Right lobe of liver (tissue), 6 donors: ENCODE data around the gene NUP188. TPM values are rescaled to one million over a fixed set of nuclear protein-coding genes. Genes with fewer than 3 reads are reported as not detected.

ENCODE experiments used
- ATAC-seq, 4 donors: fragments of 200-7000 bp; cut with Tn5 transposase; one replicate each; pipeline ENCODE4 v1.9.1; 2020; ENCODE audit warnings: mild to moderate bottlenecking in 4 of 4, moderate library complexity in 4 of 4
- DNase-seq, 3 donors: peaks; one replicate each; pipeline ENCODE4 v3.0.0-alpha.2; 2020
- H3K27ac ChIP-seq, 3 donors: fragments of 200-600 bp; one replicate each; pipeline ENCODE4 v1.8.0; 2022
- H3K27me3 ChIP-seq, 2 donors: fragments of 200-600 bp; one replicate each; pipeline ENCODE4 v1.8.0; 2022
- H3K36me3 ChIP-seq, 4 donors: fragments of 200-600 bp; sonication (generic) in 1 of 4; one replicate each; pipeline versions ENCODE4 v1.5.1 to v1.8.0; 2017 to 2022; ENCODE audit warnings: control low read depth in 1 of 4
- H3K4me1 ChIP-seq, 4 donors: fragments of 200-600 bp; sonication (generic) in 1 of 4; one replicate each; pipeline versions ENCODE4 v1.5.1 to v1.8.0; 2017 to 2022; ENCODE audit warnings: control low read depth in 1 of 4
- H3K4me3 ChIP-seq, 3 donors: fragments of 200-600 bp; one replicate each; pipeline ENCODE4 v1.8.0; 2022
- H3K9me3 ChIP-seq, 4 donors: fragments of 200-600 bp; sonication (generic) in 1 of 4; one replicate each; pipeline versions ENCODE4 v1.5.1 to v1.8.0; 2017 to 2022; ENCODE audit warnings: control low read depth in 1 of 4
- CTCF ChIP-seq, 4 donors: fragments of 200-600 bp in 3 of 4; fragments of 450-650 bp in 1 of 4; IDR thresholded peaks; one replicate each; pipeline versions ENCODE4 v1.5.1 to v1.8.0; 2016 to 2022; ENCODE audit warnings: antibody characterized with exemption in 4 of 4, mild to moderate bottlenecking in 2 of 4
- POLR2A ChIP-seq: fragments of 450-650 bp; IDR thresholded peaks from one replicate; pipeline ENCODE4 v1.6.1; 2017; ENCODE audit warnings: antibody characterized with exemption, mild to moderate bottlenecking
- WGBS: methylation state at CpG from one replicate; pipeline ENCODE4 v1.1.6; 2018; ENCODE audit warnings: low coverage, low lambda C conversion rate; ENCODE audit not compliant: insufficient coverage; ENCODE audit errors: missing lambda C conversion rate; 5-methylcytosine and 5-hydroxymethylcytosine counted together
- intact Hi-C, 2 donors: fragments of 100-400 bp; cut with DNase I; formaldehyde crosslinking; loops; one replicate each; pipeline versions ENCODE4 v1.11.2 to v1.14.1; 2022
- total RNA-seq, 6 experiments: library from RNA; depleted of rRNA in 2 of 6; stranded (reverse); fragments of >200 nt in 2 of 6; fragmentation: NEBNext Ultra II Directional in 3 of 6; extraction: Animal tissue kit (Norgen Biotek cat#: 25700) in 3 of 6; gene quantifications; one replicate each; pipeline versions ENCODE4 v1.1.0 to v1.2.4, GENCODE V29; 2016 to 2023
- donor health status: DM: no; HTN: yes; CAD: no.
- donor health status: DM: no; HTN: no; CAD: no.
- donor health status: DM: no; HTN: no; CAD: no.
- donor health status: DM: no; HTN: yes; CAD: no.
- donor health status: DM: no; HTN: yes; CAD: no.

Gene NUP188
- total RNA-seq, 6 experiments from 2014 or later, result 10.5 to 18.7 (median 15.6) TPM

- intact Hi-C loops, result no loop called here
- no peaks in the 10 kb centered on the region for H3K27me3 ChIP-seq
- WGBS, result 62% methylated on average over 6 of the region's 15 CpGs
- ATAC-seq, result no peak
- no peak overlapping the region for H3K4me3 ChIP-seq
- DNase-seq, result no peak
- TF ChIP-seq CTCF (IDR thresholded peaks at IDR 0.05), result no peak
- no peak for TF ChIP-seq POLR2A
- no peaks in the 10 kb centered on the region for H3K9me3 ChIP-seq
- H3K36me3 ChIP-seq, result peaks cover 2 to 40% (median 20%) of the 10 kb centered on the region in 4 donors
- H3K27ac ChIP-seq, result peak overlapping the region; percentile 23 to 60 (median 49)
- H3K4me1 ChIP-seq, result peaks cover 4 to 38% (median 16%) of the 10 kb centered on the region in 4 donors
Observed at GRCh38 chr9:128913048-128913900, 34.2 kb upstream of the NUP188 start.

DNA sequence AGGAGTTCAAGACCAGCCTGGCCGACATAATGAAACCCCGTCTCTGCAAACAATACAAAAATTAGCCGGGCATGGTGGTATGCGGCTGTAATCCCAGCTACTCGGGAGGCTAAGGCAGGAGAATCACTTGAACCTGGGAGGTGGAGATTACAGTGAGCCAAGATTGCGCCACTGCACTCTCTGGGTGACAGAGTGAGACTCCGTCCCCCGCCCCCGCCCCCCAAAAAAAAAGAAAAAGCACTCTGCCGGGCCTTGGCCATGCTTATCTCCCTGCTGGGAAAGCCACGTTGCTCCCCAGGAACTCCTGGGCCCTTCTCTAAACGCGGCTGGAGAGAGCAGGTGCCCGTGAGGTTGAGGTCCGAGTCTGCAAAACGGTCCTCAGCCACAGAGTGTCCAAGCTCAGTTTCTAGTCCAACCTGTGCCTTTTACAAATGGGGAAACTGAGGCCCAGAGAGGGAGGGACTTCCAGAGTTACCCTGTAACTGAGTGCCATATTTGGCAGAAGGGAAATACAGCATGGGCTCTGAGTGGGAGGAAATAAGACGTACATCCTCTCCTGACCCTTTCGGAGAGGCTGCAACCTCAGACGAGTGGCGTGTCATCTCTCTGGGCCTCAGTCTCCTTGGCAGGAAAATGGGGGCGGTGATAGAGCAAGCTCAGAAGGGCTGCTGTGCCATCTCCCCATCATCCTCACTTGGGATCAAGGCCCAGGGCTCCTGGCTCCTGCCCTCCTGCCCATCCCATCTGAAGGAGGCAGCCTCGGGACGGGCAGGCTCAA lies 33.3 kb upstream of the NUP188 start:
- H3K27me3 ChIP-seq, result no peaks in the 10 kb centered on the region
- peaks cover 4 to 47% (median 20%) of the 10 kb centered on the region in 4 donors for H3K4me1 ChIP-seq
- no peak for ATAC-seq
- H3K27ac ChIP-seq, result peak overlapping the region; percentile 23 to 86 (median 49)
- H3K9me3 ChIP-seq, result no peaks in the 10 kb centered on the region
- H3K36me3 ChIP-seq, result peaks cover 0 to 31% (median 15%) of the 10 kb centered on the region in 4 donors
- intact Hi-C loops, result no loop called here
- DNase-seq, result no peak
- no peak for TF ChIP-seq CTCF (IDR thresholded peaks at IDR 0.05)
- no peak for TF ChIP-seq POLR2A
- 41% methylated on average over 7 of the region's 23 CpGs for WGBS
- H3K4me3 ChIP-seq, result peak overlapping the region in 2 of 3 donors; percentile 83 to 85

- Histone ChIP-seq H3K36me3 (peaks cover 0 to 28% (median 11%) of the 10 kb centered on the region in 4 donors), H3K9me3 (no peaks in the 10 kb centered on the region), H3K4me1 (peaks cover 4 to 64% (median 28%) of the 10 kb centered on the region in 4 donors), H3K4me3 (peak overlapping the region; percentile 41 to 85 (median 83)), H3K27me3 (no peaks in the 10 kb centered on the region), H3K27ac (peak overlapping the region; percentile 86 to 98 (median 92))
- intact Hi-C loops, result loop anchor here in 1 of 2 donors (5.0 kb wide), 1 partner anchor 34 kb away; the partner anchor contains the start of genes KYAT1 and LRRC8A
- TF ChIP-seq POLR2A (no peak), CTCF (IDR thresholded peaks at IDR 0.05) (no peak)
- DNase-seq, result peak in 2 of 3 donors; percentile 55 to 68
- 37% methylated on average over 2 of the region's 18 CpGs for WGBS
- peak in 3 of 4 donors; percentile 0 to 16 (median 6) for ATAC-seq
Observed at GRCh38 chr9:128916204-128916603, 31.3 kb upstream of the NUP188 start.

- DNase-seq (no peak), ATAC-seq (no peak)
- Histone ChIP-seq H3K36me3 (peaks cover 0 to 28% (median 11%) of the 10 kb centered on the region in 4 donors), H3K4me3 (peak overlapping the region; percentile 41 to 85 (median 83)), H3K27me3 (no peaks in the 10 kb centered on the region), H3K9me3 (no peaks in the 10 kb centered on the region), H3K4me1 (peaks cover 4 to 68% (median 29%) of the 10 kb centered on the region in 4 donors), H3K27ac (peak overlapping the region; percentile 86 to 98 (median 92))
- WGBS, result 45% methylated on average over 8 of the region's 11 CpGs
- no peak for TF ChIP-seq POLR2A
- no peak for TF ChIP-seq CTCF (IDR thresholded peaks at IDR 0.05)
- intact Hi-C loops, result loop anchor here in 1 of 2 donors (5.0 kb wide), 1 partner anchor 34 kb away; the partner anchor contains the start of genes KYAT1 and LRRC8A
Observed at GRCh38 chr9:128916745-128917144, 30.8 kb upstream of the NUP188 start.
